ENCODE results near the gene MAP2. TPM values are rescaled to one million over a fixed set of nuclear protein-coding genes. Genes with fewer than 3 reads are reported as not detected.
A peak's percentile ranks its signal among the peaks of the same experiment; 100 is the strongest.
"Not testable (repeated sequence)": the region's sequence is repeated elsewhere in the genome, so short reads cannot be mapped to it uniquely, and the experiment has no call there.

MAP2 gene
- total RNA-seq, 1 experiment from 2014 or later: 6.7 TPM

DNA sequence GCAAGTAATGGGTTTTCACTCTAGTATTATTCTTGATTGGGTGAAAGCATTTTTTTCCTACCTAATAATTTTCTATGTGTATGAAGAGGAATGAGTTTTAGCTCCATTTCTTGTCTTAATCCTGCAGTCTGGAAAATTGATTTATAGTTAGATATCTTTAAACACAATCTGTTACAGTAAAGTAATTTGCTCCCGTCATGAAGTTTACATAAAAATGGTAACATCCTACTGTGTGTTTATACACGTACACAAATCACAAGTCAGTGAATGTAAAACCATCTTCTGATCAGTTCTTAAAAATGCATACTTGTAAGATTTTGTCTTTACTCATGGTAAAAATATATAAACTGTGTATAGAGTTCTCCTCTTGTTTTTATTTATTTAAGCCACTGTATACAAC lies 51.1 kb downstream of the MAP2 start:
- DNase-seq (ENCODE audit: low read depth): no peak

DNA sequence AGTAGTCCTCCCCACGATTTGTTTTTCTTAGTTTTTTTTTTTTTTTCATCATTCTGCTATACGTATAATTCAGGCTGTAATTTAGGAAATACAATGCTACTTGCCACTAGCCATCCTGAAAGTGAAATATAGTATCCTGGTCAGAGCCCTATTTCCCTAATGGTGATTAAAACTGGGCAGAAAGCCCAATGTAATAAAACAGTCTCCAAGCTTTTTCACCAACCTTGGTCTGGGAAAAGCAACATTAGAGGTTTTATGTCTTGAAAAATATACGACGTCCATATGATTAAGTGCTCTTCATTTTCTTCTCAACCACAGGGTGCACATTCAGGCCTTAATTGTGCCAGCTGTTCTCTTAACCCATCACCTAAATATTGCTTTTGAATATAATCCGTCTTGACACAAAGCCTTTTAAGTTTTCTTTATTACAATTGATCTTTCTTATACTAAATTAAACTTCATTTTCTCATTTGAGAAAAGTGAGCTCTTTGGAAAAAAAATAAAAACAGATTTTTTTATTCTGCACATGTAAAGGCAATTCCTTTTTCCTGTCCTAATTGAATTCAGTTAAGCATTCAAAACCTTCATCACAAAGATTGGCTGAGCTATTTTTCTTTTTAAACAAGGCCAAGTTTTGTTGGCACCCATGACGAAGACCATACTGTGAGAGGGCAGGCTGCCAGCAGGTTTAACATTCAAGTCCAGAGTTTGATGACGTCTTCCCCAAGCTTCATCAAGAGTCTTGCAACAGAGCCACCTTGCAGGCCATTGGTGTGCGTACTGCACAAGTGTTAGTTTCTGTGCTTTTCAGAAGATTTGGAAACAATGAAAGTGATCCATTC lies 52.7 kb downstream of the MAP2 start:
- peak; percentile 71 for DNase-seq (ENCODE audit: low read depth)

DNA sequence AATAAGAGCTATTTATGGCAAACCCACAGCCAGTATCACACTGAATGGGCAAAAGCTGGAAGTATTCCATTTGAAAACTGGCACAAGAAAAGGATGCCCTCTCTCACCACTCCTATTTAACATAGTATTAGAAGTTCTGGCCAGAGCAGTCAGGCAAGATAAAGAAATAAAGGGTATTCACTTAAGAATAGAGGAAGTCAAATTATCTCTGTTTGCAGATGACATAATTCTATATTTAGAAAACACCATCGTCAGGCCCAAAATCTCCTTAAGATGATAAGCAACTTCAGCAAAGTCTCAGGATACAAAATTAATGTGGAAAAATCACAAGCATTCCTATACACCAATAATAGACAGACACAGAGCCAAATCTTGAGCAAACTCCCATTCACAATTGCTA lies 68.4 kb downstream of the MAP2 start:
- not testable (repeated sequence) for DNase-seq (ENCODE audit: low read depth)

DNA sequence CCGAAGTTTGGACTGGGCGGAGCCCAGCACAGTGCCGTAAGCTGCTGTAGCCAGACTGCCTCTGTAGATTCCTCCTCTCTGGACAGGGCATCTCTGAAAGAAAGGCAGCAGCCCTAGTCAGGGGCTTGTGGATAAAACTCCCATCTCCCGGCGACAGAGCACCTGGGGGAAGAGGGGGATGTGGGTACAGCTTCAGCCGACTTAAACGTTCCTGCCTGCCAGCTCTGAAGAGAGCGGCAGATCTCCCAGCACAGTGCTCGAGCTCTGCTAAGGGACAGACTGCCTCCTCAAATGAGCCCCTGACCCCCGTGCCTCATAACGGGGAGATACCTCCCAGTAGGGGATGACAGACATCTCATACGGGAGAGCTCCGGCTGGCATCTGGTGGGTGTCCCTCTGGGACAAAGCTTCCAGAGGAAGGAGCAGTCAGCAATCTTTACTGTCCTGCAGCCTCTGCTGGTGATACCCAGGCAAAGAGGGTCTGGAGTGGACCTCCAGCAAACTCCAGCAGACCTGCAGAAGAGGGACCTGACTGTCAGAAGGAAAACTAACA lies 71.3 kb downstream of the MAP2 start:
- DNase-seq (ENCODE audit: low read depth): not testable (repeated sequence)

DNA sequence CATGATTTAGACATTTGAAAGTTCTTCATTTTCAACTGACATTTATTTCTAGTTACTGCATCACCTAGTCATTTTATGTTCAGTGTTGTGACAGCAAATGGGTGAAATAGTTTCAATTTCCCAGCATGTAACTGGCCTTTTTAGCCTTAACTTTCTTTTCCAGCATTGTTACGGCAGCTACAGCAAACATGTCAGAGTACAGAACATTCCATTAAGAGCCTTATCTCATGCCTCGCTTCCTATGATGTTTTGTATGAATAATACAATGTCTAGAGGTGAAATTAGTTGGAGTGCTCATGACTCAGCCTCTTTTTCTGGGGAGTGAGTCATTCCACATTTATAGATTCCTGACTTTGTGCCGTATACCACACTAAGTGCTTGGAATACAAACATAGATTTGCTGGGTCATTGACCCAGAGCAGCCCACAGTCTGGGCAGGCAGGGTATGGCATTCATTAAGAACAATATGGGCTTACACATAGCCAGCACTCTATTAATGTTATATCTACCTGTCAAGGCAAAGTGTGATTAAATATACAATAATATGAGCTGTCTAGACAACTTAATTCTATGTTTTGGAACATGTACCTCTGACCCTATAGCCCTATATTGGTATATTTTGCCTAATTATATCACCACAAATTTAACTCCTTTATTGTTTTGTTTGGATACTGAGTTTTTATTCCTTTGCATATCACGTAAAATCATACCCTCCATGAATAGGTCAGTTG lies 72.2 kb downstream of the MAP2 start:
- DNase-seq (ENCODE audit: low read depth): peak; percentile 99

DNA sequence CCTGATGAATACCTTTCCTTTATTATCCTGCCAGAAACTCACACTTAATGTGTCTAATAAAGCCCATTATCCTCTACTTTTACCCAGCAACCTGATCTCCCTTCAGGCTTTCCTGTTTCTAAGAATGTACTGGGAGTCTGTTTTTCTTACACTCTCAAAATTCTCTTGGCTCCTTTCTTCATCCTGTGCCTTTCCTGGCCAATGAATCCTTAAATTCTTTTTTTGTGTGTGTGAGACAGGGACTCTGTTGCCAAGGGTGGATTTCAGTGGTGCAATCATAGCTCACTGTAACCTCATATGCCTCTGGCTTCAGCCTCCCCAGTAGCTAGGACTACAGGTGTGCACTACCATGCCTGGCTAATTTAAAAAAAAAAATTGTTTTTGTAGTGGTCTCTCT lies 72.7 kb downstream of the MAP2 start:
- DNase-seq (ENCODE audit: low read depth): peak; percentile 46

DNA sequence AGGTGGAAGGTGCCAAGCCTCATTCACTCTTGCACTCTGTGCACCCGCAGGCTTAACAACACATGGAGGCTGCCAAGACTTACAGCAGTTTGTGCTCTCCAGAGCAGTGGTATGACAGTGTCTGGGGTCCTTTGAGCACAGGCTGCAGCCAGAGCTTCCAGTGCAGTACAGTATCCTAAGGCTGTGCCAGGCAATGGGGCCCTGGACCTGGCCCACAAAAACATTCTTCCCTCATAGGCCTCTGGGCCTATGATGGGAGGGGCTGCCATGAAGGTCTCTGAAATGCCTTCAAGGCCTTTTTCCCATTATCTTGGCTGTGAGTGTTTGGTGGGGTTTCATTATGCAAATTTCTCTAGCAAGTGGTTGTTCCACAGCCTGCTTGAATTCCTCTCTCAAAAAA lies 74.8 kb downstream of the MAP2 start:
- no peak for DNase-seq (ENCODE audit: low read depth)

DNA sequence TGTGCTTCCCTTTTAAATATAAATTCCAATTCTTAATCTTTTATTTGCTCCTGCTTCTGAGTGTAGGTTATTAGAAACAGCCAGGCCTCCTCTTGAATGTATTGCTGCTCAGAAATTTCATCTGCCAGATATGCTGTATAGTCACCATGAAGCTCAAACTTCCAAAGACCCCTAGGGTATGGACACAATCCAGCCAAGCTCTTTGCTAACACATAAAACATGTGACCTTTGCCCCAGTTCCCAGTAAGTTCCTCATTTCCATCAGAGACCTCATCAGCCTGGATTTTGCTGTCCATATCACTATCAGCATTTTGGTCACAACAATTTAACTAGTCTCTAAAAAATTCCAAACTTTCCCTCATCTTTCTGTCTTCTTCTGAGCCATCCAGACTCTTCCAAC lies 75.2 kb downstream of the MAP2 start:
- peak; percentile 91 for DNase-seq (ENCODE audit: low read depth)

DNA sequence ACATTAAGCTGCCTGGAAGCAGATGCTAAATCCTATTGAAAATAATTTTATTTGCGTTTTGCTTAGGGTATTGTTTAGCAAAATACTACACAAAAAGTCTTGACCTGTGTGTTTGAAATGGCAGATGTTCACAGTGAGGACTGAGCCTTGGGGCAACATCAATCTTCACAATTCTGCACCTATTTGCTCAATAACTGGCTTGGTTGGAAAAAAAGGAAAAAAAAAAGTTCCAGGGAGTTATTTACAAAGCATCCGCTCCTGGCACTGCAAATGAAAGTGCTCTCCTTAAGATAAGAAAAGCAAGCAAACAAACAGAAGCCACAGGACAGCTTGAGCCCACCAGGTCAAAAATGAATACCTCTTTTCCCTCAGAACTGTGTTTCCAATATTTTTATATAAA lies 77.7 kb downstream of the MAP2 start:
- DNase-seq (ENCODE audit: low read depth): no peak

DNA sequence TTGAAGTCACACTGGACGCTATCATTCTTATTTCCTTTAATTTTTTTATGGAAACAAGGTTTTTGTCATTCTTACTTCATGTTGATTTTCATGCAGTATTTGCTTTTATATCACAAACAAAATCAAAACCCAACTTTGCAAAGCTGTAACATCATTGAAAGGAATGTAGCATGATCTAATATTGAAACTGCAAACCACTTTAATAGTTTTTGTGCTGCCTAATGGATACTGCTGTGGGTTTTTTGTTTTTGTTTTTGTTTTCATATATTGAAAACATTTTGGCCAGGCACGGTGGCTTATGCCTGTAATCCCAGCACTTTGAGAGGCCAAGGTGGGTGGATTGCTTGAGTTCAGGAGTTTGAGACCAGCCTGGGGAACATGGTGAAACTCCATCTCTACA lies 81.6 kb downstream of the MAP2 start:
- no peak for DNase-seq (ENCODE audit: low read depth)

DNA sequence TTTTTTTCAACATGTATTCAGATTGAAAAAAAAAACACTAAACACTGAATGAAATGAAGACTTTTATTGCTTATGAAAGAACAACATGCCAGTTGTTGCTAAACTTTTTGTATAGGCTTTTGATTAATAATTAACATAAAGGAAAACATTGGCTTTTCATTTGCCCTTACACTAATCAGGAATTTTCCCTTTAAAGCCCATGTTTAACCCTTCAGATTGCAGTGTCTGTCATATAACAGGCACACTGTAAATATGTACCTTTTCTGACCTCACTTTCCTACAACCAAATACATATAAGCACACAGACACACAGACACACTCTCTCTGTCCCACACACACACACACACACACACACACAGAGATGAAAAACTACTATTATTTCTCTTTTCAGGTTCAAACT lies 84.4 kb downstream of the MAP2 start:
- no peak for DNase-seq (ENCODE audit: low read depth)

DNA sequence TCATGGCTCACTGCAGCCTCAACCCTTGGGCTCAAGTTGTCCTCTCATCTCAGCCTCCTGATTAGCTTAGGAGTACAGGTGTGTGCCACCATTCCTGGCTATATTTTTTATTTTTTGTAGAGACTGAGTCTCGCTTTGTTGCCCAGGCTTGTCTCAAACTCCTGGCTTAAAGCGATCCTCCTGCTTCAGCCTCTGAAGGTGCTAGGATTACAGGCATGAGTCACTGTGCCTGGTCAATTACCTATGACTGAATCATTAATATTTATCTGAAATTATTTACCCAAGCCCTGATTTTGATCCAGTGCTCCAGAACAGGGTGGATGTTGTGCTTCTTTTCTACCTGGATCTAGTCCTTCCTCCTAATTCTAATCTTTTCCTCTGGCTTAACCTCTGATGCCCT lies 87.8 kb downstream of the MAP2 start:
- no peak for DNase-seq (ENCODE audit: low read depth)

DNA sequence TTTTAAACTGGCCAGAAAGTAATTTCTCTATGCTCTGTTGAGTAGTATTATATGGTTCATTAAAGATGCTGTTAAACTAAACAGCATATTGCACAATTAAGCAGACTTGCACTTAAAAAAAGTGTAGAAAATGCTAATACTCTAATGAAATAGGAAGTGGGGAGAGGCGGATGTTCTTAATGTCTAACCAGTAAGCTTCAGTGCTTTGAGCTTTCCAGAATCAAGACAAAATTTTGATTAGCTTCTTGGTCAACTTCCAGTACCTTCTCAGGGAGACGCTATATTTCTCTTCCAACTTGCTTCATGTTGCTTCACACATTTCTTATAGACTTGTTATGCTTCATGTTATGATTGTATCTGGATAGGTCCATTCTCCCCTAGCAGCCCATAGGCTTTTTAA lies 89.1 kb downstream of the MAP2 start:
- no peak for DNase-seq (ENCODE audit: low read depth)

DNA sequence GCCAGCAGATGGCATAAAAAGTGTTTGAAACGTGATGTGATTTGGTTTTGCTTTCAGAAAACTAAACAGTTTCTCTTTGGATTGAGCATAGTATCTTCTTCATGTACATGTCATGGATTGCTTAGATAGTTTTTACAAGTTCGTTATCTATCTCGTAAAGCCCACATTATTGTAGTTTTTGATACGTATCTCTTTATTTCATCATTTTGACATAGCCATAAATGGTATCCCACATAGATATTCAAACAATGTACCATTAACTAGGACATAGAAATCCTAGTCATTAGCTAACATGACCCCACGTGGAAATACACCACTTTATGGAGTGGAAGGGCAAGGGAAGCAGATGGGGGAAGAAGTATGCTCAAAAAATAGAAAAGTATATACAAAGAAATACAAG lies 93.6 kb downstream of the MAP2 start:
- no peak for DNase-seq (ENCODE audit: low read depth)

DNA sequence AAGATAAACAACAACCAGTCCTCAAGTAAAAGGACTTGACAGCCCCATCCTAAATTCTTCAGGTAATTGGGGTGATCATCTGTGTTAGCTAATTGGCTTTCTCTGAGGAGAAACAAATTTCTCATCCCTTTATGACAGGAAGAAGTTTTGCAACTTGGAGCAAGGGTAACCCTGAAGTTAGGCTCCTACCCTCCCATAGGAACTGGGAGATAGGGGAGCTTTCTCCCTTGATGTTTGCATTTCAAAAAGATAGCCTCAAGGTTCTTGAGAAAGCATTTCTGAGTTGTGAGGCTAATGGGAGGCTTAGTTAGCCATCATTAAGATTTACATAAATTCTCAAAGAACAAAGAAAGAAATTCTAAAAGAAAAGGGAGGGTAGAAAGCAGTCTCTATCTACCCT lies 95.4 kb downstream of the MAP2 start:
- no peak for DNase-seq (ENCODE audit: low read depth)

DNA sequence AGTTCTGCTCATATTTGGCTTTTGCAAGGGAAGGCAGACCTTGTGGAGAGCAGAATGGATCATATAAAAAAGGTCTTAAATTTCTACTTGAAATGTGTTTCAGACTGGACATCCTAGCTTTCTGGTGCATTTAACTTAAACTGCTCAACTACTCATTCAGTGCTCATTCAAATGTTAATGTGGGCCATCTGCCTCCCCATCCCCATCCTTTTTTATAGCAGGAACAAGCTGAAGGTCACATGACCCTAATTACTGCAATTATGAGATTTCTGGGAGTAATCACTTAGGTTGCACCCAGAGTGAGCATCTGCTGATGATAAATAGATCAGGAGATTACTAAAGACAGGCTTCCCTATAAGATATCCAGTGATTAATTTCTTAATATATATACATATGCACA lies 96.1 kb downstream of the MAP2 start:
- DNase-seq (ENCODE audit: low read depth): no peak

DNA sequence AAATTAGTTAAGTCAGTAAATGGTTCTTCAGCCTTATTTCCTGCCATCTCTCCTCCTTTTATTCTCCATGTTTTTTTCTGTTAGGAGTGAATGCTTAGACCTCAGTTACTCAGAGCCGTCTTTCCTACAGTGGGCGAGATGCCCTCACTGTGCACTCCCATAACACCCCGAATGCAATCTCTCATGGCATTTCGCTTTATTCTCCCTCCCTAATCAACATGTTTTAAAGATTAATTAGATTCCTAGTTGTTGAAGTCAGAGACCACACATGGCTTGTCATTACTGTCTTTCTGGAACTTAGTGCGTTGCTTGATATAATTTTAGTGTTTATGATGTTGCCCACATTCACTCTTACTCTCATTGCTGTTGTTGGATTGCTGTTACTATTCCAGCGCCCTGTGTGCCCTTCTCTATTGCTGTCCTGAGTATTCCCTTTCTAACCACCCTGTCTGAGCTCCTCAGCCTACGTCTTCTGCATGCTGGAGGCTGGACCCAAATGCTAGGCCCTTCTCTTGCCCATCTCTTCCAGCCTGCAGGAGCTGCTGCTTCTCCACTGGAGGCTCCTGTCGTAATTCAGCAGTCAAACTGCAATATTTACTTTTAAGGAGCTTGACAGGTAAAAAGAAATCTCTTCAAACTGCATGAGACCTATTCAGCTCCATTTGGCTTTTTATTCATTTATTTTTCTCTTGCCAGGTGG lies 99.3 kb downstream of the MAP2 start:
- no peak for DNase-seq (ENCODE audit: low read depth)

DNA sequence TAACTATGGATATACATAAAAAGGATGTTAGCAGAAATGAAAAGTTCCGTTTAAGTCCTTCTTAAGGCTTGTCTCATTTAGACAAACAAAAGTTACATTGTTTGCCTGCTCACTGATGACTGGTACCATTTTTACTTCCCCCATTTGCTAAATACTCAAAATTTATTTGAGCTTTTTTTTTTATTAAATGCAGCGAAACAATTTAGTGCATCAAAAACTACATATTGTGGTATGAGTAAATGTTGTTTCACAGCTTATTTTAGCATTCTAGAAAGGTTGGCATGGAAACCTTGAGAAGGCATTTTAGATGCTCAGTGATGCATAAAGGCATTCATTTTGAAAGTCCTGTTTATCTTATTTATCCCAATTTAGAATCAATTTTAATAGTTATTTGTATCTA lies 100.0 kb downstream of the MAP2 start:
- peak; percentile 35 for DNase-seq (ENCODE audit: low read depth)

DNA sequence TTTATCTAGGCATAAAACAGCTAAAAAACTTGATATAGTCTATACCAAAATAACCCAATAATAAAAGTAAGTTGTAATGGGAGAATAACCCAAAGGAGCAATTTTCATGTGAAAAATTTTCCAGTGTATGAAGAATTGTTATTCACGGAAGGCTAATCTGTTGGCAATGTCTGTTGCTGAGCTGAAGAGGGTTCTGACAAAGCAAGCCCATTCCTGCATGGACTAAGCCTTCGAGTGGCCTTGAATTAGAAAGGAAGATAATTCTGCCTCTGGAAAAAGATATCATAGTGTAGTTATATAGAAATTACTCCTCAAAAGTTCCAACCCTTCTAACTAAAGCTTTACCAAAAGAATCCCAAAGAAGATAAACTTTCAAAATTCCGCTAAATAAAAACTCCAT lies 101.5 kb downstream of the MAP2 start:
- peak; percentile 25 for DNase-seq (ENCODE audit: low read depth)

DNA sequence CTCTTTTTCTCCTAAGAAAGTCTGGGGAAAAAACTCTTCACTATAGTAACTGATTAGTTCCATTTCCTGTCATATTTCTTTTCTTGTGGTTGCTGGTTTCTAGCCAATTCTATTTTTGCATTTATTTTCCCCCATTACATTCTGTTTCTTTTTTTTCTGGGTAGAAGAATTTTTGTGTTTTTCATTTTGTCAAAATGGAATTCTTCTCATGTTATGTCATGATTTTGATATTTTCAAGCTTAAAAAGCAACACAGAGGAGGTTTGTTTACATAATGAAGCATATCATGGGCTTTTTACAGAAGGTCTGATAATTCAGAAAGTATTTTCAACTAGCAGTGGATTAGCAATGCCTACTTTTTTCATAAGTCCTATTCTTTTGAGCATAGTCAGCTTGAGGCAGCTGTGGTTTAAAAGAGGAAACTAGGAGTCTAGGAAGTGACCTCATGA lies 102.0 kb downstream of the MAP2 start:
- peak; percentile 83 for DNase-seq (ENCODE audit: low read depth)

DNA sequence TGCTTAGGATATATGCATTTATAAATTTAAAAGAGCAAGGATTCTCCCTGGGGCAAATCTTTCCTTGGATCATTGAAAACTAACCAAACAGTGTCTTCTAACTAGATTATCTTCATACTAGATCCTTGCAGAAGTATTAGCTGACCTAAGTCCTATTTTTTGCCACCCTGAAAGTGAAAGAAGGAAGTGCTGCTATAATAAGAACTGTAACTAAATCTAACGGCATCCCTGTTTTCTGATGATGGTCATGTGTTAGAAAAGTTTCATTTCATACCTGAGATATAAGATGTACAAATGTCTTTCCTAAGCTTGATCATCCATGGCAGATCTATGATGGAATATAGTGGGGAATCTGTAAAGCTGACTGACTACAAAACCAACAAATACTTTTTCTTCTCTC lies 102.7 kb downstream of the MAP2 start:
- DNase-seq (ENCODE audit: low read depth): peak; percentile 46

DNA sequence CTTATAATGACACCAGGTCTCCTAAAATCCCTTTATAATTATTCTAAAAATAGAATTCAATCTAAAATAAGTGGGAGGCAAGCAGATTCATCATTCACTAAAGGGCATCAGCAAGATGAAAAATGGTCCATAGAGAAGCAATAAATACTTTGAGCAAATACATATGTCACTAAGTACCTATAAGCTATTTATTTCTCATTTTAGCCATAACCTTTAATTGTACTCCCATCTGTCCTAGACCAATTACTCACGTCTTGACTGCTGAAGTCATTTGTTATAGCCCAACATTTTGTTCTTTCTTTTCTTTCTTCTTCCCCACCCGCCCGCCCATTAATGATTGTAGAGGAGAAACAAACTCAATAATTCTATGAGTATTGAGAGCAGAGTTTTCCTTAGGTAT lies 105.7 kb downstream of the MAP2 start:
- DNase-seq (ENCODE audit: low read depth): no peak

Data from RPMI7951 (cell line).